GM10266 (cell line): ENCODE data around the gene SLC37A1.

Source experiments
- DNase-seq: peaks from one replicate; pipeline ENCODE4 v3.0.0; 2012; ENCODE audit errors: extremely low spot score
- TF ChIP-seq, protein P1 (sequence below): IDR thresholded peaks from 2 replicates; pipeline ENCODE4 v1.5.1; 2012; ENCODE audit warnings: mild to moderate bottlenecking, low read depth; ENCODE audit not compliant: control insufficient read depth, insufficient read depth; ENCODE audit errors: missing control alignments

SLC37A1 gene

DNA sequence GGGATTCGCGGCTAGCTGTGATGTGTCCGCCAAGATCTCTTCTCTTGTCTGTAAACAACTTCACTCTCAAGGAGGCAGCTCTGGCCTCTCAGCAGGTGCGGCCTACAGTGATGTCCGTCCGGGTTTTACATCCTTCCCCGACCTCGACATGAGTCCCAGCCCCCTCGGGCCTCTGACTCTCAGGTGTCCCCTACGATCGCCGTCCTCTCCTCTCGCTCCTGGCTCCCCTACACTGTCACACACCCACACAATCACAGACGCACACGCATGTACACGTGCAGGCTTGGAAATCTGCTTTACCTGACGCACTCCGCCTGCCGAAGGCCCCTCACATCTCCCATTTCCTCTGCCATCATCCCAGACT lies 16.8 kb upstream of the SLC37A1 start:
- no peak for DNase-seq
- TF ChIP-seq, protein P1, sequence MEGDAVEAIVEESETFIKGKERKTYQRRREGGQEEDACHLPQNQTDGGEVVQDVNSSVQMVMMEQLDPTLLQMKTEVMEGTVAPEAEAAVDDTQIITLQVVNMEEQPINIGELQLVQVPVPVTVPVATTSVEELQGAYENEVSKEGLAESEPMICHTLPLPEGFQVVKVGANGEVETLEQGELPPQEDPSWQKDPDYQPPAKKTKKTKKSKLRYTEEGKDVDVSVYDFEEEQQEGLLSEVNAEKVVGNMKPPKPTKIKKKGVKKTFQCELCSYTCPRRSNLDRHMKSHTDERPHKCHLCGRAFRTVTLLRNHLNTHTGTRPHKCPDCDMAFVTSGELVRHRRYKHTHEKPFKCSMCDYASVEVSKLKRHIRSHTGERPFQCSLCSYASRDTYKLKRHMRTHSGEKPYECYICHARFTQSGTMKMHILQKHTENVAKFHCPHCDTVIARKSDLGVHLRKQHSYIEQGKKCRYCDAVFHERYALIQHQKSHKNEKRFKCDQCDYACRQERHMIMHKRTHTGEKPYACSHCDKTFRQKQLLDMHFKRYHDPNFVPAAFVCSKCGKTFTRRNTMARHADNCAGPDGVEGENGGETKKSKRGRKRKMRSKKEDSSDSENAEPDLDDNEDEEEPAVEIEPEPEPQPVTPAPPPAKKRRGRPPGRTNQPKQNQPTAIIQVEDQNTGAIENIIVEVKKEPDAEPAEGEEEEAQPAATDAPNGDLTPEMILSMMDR, result no peak

DNA sequence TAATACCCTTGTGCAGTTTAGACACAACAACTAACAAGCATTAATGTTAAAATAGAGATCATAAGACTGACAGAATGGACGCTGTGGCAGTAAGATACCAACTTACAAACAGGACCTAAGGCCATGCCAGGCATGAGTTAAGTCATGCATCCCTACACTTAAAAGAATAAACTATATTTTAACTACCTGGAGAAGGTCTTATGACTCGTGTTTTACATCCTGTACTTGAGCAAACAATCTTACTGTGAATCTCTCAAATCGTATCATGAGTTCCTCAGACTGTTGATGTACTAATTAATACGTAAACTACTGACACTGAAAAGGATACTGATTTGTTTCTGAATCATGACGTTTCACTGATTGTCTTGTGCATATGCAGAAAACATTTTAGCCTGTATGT lies 15.6 kb upstream of the SLC37A1 start:
- no peak for DNase-seq
- TF ChIP-seq, protein P1, result no peak

DNA sequence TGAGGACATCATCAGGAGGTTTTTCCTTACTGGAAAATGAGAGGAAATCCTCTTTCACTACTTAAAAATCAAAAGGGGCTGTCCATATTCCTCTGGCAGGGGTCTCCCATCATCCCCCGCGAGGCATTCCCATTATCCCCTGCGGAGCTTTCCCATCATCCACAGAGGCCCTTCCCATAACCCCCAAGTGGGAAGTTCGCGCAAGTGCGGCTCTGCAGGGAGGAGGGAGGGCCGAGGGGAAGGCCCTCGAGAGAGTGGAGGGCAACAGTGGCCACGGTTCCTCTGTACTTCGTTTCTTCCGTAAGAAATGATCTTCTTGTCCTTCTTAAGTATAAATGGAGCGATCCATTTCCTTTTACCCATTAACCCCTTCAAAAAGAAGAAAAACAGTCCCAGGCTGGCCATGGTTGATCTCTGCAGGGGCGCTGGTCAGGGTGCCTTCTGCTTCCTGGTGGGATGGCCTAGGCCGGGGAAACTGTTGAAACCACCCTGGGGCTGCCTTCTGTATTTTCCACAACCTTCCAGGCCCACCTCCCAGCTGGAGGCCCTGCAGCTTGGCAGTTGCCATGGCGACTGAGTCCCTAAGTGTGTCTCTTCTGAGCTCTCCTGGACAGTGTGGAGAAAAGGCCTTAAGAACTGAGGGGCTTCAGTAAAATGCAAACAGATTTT lies 14.1 kb upstream of the SLC37A1 start:
- TF ChIP-seq, protein P1, result no peak
- no peak for DNase-seq

DNA sequence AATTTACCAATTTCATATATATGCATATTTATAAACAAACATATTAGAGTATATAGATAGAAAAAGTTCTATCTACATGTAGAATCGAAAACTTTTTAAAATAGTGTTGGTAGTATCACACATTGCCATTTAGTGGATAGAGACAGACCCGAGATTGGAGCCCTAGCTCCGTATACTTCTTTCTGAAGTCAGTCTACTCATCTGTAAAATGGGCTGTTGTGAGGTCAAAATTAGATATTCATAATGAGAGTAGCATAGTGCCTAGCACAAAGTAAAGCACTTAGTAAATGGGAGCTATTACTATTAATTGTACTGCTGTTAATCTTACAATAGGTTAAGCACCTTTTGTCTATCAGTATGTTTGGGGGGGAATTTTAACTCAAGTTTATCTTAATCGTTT lies 13.4 kb upstream of the SLC37A1 start:
- DNase-seq, result no peak
- TF ChIP-seq, protein P1, result no peak

DNA sequence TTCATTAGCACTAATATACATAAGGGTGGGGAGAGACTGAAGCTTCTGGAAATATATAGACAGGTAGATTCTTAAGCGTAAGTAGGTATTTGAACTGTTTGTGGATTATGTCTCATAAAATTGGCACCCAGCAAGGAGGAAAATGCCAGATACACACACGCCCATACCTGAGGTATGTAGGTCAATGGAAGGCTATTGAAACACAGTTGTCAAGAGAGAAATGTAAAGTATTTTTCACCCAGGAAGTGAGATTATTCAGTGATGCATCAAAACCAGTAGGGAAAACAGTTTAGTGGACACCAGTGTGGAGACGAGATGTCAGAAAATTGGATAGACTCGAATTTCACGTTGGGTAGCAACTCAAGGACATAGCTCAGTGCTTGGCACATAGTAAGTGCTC lies 12.9 kb upstream of the SLC37A1 start:
- no peak for DNase-seq
- TF ChIP-seq, protein P1, result no peak

DNA sequence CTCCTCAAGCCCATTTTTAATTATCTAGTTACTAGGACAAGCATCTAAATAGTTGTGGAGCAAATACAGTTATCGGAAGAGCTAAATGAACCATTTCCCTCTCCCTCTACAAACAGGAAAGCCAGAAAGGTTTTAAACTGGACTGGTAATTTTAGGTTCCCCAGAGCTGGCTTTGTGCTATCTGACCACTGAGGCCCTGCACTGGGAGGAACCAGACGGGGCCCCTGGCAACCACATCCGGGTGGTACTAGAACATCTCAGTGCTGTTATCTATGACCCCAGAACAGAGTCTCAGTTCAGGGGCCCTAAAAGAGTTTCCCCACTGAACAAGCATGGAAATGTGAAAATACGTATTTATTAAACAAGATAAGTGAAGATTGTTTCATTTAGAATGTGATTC lies 9.9 kb upstream of the SLC37A1 start:
- no peak for DNase-seq
- TF ChIP-seq, protein P1, result no peak

DNA sequence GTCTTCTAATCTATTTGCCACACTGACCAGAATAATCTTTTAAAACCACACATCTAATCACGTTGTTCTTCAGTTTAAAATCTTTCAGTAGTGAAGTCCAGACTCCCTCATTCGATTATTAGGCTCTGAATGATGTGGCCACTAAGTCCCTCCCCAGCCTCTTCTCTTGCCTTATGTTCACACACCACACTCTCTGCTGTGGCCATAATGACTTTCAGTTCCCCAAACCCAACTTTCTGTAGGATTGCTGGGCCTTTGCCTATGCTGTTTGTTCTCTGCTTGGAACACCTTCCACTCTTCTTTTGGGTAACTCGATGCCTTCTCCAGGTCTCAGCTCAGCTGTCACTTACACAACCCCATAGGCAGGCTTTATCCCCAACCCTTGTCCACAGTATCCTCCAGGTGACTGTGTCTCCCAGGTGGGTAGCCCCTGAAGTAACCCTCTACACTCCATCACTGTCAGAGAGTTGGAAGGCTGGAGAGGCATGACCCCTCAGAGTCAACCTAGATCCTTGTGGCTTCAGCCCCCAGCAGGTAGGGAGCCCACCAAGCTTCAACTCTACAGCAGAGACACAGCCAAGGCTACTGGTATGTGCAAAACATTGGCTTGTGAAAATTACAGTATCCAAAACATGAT lies 8.4 kb upstream of the SLC37A1 start:
- TF ChIP-seq, protein P1, result no peak

More for the DNA sequence above, 8.4 kb upstream of the SLC37A1 start:
- peak; percentile 76 for DNase-seq
